Endothelial cell of umbilical vein (primary cell): ENCODE results near the gene IL36G. TPM values are rescaled to one million over a fixed set of nuclear protein-coding genes. Genes with fewer than 3 reads are reported as not detected.

Experiments used
- BruUV-seq: library from RNA; stranded (reverse); fragments of 400-500 nt; replicated peaks from 2 replicates; lab custom pipeline; 2021; lab: Mats Ljungman, UMichigan
- CTCF ChIA-PET: fragments of 300-600, 350-600 bp; sonication (Branson Sonifier 250); formaldehyde crosslinking; loops from one replicate; lab custom pipeline; 2021; ENCODE audit warnings: antibody characterized with exemption, inconsistent platforms; lab: Charles Lee
- POLR2A ChIA-PET: fragments of 300-600, 350-600 bp; sonication (Branson Sonifier 250); formaldehyde crosslinking; loops from one replicate; lab custom pipeline; 2021; ENCODE audit warnings: antibody characterized with exemption, inconsistent platforms; lab: Charles Lee
- DNase-seq: peaks from one replicate; pipeline ENCODE4 v3.0.0-alpha.2; 2011; ENCODE audit warnings: low read depth, low spot score
- FAIRE-seq: peaks from 2 replicates; lab custom pipeline; 2011; peaks lifted over from hg19 to GRCh38; lab: Jason Lieb, UNC
- H2AFZ ChIP-seq: 2 replicates; pipeline ENCODE4 v1.6.0; 2012; ENCODE audit warnings: low read depth, low read length, control low read depth, inconsistent platforms
- H3K27ac ChIP-seq: 2 replicates; pipeline ENCODE4 v1.5.1; 2011; ENCODE audit warnings: low read depth, mild to moderate bottlenecking, control low read depth, low read length, moderate library complexity; ENCODE audit not compliant: insufficient read depth
- H3K27me3 ChIP-seq, 2 experiments: 2 replicates each; pipeline versions ENCODE4 v1.6.0 to v1.6.1; 2011; ENCODE audit warnings: low read length in 2 of 2, mixed read lengths in 1 of 2; ENCODE audit not compliant: control insufficient read depth in 2 of 2, insufficient read depth in 2 of 2
- H3K36me3 ChIP-seq, 2 experiments: 2 replicates in 1 of 2; 3 replicates in 1 of 2; pipeline ENCODE4 v1.5.1; 2011; ENCODE audit warnings: low read length in 2 of 2, mild to moderate bottlenecking in 1 of 2, moderate library complexity in 1 of 2; ENCODE audit not compliant: control insufficient read depth in 2 of 2, insufficient read depth in 2 of 2; ENCODE audit errors: extremely low read depth in 1 of 2
- H3K4me1 ChIP-seq: 3 replicates; pipeline ENCODE4 v1.5.1; 2011; ENCODE audit warnings: mild to moderate bottlenecking, low read length; ENCODE audit not compliant: control insufficient read depth, insufficient read depth; ENCODE audit errors: extremely low read depth
- H3K4me2 ChIP-seq: 2 replicates; pipeline ENCODE4 v1.6.1; 2011; ENCODE audit warnings: low read length, control low read depth, mixed read lengths; ENCODE audit not compliant: insufficient read depth
- H3K4me3 ChIP-seq, 3 experiments: fragments of 200-600 bp in 1 of 3; sonication (generic), shearing (Covaris generic) in 1 of 3; replicated peaks in 1 of 3; 2 replicates each; pipeline ENCODE4 v1.5.1; 2011 to 2016; ENCODE audit warnings: control low read depth in 3 of 3, low read length in 3 of 3, mild to moderate bottlenecking in 2 of 3, inconsistent platforms in 1 of 3, low read depth in 1 of 3, moderate library complexity in 1 of 3; ENCODE audit not compliant: insufficient read depth in 1 of 3
- H3K79me2 ChIP-seq: 2 replicates; pipeline ENCODE4 v1.6.0; 2012; ENCODE audit warnings: low read length, inconsistent platforms; ENCODE audit not compliant: control insufficient read depth, insufficient read depth
- H3K9ac ChIP-seq: replicated peaks from 2 replicates; pipeline ENCODE3; 2011; ENCODE audit warnings: low read length, control low read depth; ENCODE audit not compliant: insufficient read depth; ENCODE audit errors: extremely low read depth
- H3K9me1 ChIP-seq: replicated peaks from 3 replicates; pipeline ENCODE4 v1.6.0; 2011; ENCODE audit warnings: mild to moderate bottlenecking, low read length; ENCODE audit not compliant: control insufficient read depth, insufficient read depth; ENCODE audit errors: extremely low read depth
- H3K9me3 ChIP-seq: replicated peaks from 2 replicates; pipeline ENCODE4 v1.5.1; 2012; ENCODE audit warnings: low read length, inconsistent platforms; ENCODE audit not compliant: control insufficient read depth, insufficient read depth
- H4K20me1 ChIP-seq: replicated peaks from 2 replicates; pipeline ENCODE3; 2011; ENCODE audit warnings: mild to moderate bottlenecking, low read length; ENCODE audit not compliant: control insufficient read depth, insufficient read depth; ENCODE audit errors: extremely low read depth
- EZH2 ChIP-seq: IDR thresholded peaks from 2 replicates; pipeline ENCODE4 v1.6.1; 2012; ENCODE audit warnings: borderline replicate concordance, low read depth, mild to moderate bottlenecking, moderate library complexity, low read length, inconsistent platforms; ENCODE audit not compliant: severe bottlenecking
- FOS ChIP-seq: IDR thresholded peaks from 2 replicates; pipeline ENCODE4 v1.6.1; 2011; ENCODE audit warnings: mild to moderate bottlenecking, low read length, moderate library complexity, borderline replicate concordance; ENCODE audit not compliant: insufficient read depth
- GATA2 ChIP-seq: IDR thresholded peaks from 2 replicates; pipeline ENCODE4 v1.7.0; 2011; ENCODE audit warnings: low read depth, mild to moderate bottlenecking, moderate library complexity, mixed read lengths, low read length; ENCODE audit not compliant: insufficient read length, insufficient read depth
- JUN ChIP-seq: IDR thresholded peaks from 2 replicates; pipeline ENCODE4 v1.6.1; 2011; ENCODE audit warnings: borderline replicate concordance, low read depth; ENCODE audit not compliant: insufficient read length, insufficient read depth
- POLR2A ChIP-seq: IDR thresholded peaks from 2 replicates; pipeline ENCODE4 v1.6.1; 2012; ENCODE audit warnings: low read depth, mild to moderate bottlenecking, control low read depth, low read length
- dilution Hi-C: fragments of 300-500 bp; cut with MboI; formaldehyde crosslinking; loops from one replicate; pipeline ENCODE4 v1.15.0; 2019; ENCODE audit warnings: low sequenced_read_pairs; ENCODE audit not compliant: extremely low pct_ligation_motif_present
- intact Hi-C: fragments of 100-400 bp; cut with micrococcal nuclease; formaldehyde crosslinking; loops from one replicate; pipeline ENCODE4 v1.10.0; 2022
- polyA plus RNA-seq, 4 experiments: library from polyadenylated mRNA; depleted of rRNA in 3 of 4; stranded (reverse) in 3 of 4; unstranded in 1 of 4; fragments of >200 nt; gene quantifications; 2 replicates each; pipeline versions ENCODE4 v1.2.1 to v1.2.3, GENCODE V29; 2011 to 2012; ENCODE audit warnings: missing spikeins in 1 of 4
- total RNA-seq: library from RNA; stranded (reverse); gene quantifications from 2 replicates; pipeline ENCODE4 v1.2.3, GENCODE V29; 2021
- TF ChIP-seq, protein P1 (sequence below), 2 donors: IDR thresholded peaks; 1 replicate in 1 of 2; 2 replicates in 1 of 2; pipeline ENCODE4 v1.5.1; 2011; ENCODE audit warnings: low read length in 2 of 2, mild to moderate bottlenecking in 2 of 2, moderate library complexity in 2 of 2, control low read depth in 1 of 2, inconsistent platforms in 1 of 2, low read depth in 1 of 2; ENCODE audit not compliant: insufficient read depth in 1 of 2; ENCODE audit errors: extremely low read depth in 1 of 2
- TF ChIP-seq, protein P2 (sequence below): IDR thresholded peaks from 2 replicates; pipeline ENCODE4 v1.6.1; 2011; ENCODE audit not compliant: insufficient read depth, insufficient read length

The IL36G gene
- total and polyA plus RNA-seq, 2 donors (not counting 3 experiments of a cell fraction or from before 2014, with no cell fraction given), result not detected

DNA sequence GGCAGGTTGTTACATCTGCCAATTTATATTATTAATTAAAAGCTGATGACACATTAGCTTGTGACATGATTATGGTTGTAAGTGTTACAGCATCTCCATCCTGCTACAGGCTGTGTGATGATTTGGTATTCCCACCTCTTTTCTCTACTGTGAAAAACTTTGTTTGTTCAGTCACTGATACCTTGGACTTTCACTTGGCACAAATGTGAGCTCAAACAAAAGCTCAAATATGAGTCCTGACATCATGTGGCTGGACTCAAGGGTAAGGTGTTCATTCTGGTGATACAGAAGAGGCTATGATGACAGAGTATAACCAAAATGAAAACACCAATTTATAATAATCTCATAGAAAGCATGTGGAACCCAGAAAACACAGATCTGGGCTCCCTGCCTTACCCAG lies 16.0 kb downstream of the IL36G start:
- no peak overlapping the region for H3K9ac ChIP-seq
- H3K4me2 ChIP-seq, result no peak overlapping the region
- no peak overlapping the region for H3K27ac ChIP-seq
- H2AFZ ChIP-seq, result no peak overlapping the region
- DNase-seq, result no peak
- ChIA-PET POLR2A (no interaction called here), CTCF (no interaction called here)
- TF ChIP-seq POLR2A (no peak), FOS (no peak), EZH2 (no peak), JUN (no peak), GATA2 (no peak)
- TF ChIP-seq, protein P1, sequence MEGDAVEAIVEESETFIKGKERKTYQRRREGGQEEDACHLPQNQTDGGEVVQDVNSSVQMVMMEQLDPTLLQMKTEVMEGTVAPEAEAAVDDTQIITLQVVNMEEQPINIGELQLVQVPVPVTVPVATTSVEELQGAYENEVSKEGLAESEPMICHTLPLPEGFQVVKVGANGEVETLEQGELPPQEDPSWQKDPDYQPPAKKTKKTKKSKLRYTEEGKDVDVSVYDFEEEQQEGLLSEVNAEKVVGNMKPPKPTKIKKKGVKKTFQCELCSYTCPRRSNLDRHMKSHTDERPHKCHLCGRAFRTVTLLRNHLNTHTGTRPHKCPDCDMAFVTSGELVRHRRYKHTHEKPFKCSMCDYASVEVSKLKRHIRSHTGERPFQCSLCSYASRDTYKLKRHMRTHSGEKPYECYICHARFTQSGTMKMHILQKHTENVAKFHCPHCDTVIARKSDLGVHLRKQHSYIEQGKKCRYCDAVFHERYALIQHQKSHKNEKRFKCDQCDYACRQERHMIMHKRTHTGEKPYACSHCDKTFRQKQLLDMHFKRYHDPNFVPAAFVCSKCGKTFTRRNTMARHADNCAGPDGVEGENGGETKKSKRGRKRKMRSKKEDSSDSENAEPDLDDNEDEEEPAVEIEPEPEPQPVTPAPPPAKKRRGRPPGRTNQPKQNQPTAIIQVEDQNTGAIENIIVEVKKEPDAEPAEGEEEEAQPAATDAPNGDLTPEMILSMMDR (IDR thresholded peaks at IDR 0.05; ENCODE audit: extremely low read depth in 1 of 2, insufficient read depth in 1 of 2, low read depth in 1 of 2, low read length in 2 of 2), result no peak
- TF ChIP-seq, protein P2, sequence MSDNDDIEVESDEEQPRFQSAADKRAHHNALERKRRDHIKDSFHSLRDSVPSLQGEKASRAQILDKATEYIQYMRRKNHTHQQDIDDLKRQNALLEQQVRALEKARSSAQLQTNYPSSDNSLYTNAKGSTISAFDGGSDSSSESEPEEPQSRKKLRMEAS, result no peak
- intact Hi-C loops, result no loop called here
- H4K20me1 ChIP-seq, result no peaks in the 10 kb centered on the region
- H3K27me3 ChIP-seq, result peaks cover 0 to 3% of the 10 kb centered on the region in 2 experiments
- no TSS peak for BruUV-seq
- no peaks in the 10 kb centered on the region for H3K79me2 ChIP-seq
- no peak for FAIRE-seq
- H3K4me3 ChIP-seq, result no peak overlapping the region
- no peaks in the 10 kb centered on the region for H3K36me3 ChIP-seq
- no peaks in the 10 kb centered on the region for H3K9me3 ChIP-seq
- H3K4me1 ChIP-seq, result no peaks in the 10 kb centered on the region
- H3K9me1 ChIP-seq, result no peaks in the 10 kb centered on the region
- dilution Hi-C loops, result no loop called here
